HepG2 (cell line): ENCODE measurements around the gene LTA. TPM values are rescaled to one million over a fixed set of nuclear protein-coding genes. Genes with fewer than 3 reads are reported as not detected.

ENCODE experiments used
- ATAC-seq: fragments of 200-7000 bp; cut with Tn5 transposase; 3 replicates; pipeline ENCODE4 v1.9.1; 2020; ENCODE audit warnings: mild to moderate bottlenecking, moderate library complexity
- BruUV-seq: library from RNA; stranded (reverse); fragments of 400-500 nt; replicated peaks from 2 replicates; lab custom pipeline; 2021; lab: Mats Ljungman, UMichigan
- CTCF ChIA-PET: fragments of 300-600 bp; formaldehyde crosslinking; extraction: SDS; loops from one replicate; lab custom pipeline; 2021; ENCODE audit warnings: low total read pairs, inconsistent platforms, low intra/inter-chr PET ratio; lab: Yijun Ruan, JAX
- POLR2A ChIA-PET: fragments of 350-600 bp; sonication (Branson Sonifier 250); formaldehyde crosslinking; loops from one replicate; lab custom pipeline; 2020; ENCODE audit warnings: antibody characterized with exemption, inconsistent platforms; lab: Yijun Ruan, JAX
- DNase-seq: peaks from one replicate; pipeline ENCODE4 v3.0.0-alpha.2; 2015; ENCODE audit warnings: low spot score
- FAIRE-seq: peaks from 3 replicates; lab custom pipeline; 2011; peaks lifted over from hg19 to GRCh38; lab: Jason Lieb, UNC
- H2AFZ ChIP-seq: one replicate; pipeline ENCODE4 v1.6.1; 2011; ENCODE audit warnings: low read length, inconsistent platforms
- H3K27ac ChIP-seq: fragments of 300-600 bp; 3 replicates; pipeline ENCODE4 v1.8.0; 2011; ENCODE audit warnings: mixed run types, mild to moderate bottlenecking, mixed read lengths, low read length, inconsistent platforms; ENCODE audit not compliant: insufficient read depth; ENCODE audit errors: extremely low read length
- H3K27me3 ChIP-seq, 2 experiments: fragments of 200-600 bp in 1 of 2; 2 replicates in 1 of 2; 3 replicates in 1 of 2; pipeline versions ENCODE4 v1.6.0 to v1.8.0; 2011; ENCODE audit warnings: low read length in 2 of 2, mild to moderate bottlenecking in 2 of 2, moderate library complexity in 2 of 2, inconsistent platforms in 1 of 2; ENCODE audit not compliant: insufficient read depth in 2 of 2, control insufficient read depth in 1 of 2
- H3K36me3 ChIP-seq, 2 experiments: fragments of 200-600 bp in 1 of 2; replicated peaks in 1 of 2; 2 replicates in 1 of 2; 3 replicates in 1 of 2; pipeline versions ENCODE4 v1.5.1 to v1.8.0; 2011; ENCODE audit warnings: low read length in 2 of 2, inconsistent platforms in 1 of 2; ENCODE audit not compliant: insufficient read depth in 2 of 2, control insufficient read depth in 1 of 2
- H3K4me1 ChIP-seq: 2 replicates; pipeline ENCODE4 v1.5.1; 2012; ENCODE audit warnings: low read length, inconsistent platforms; ENCODE audit not compliant: insufficient read depth
- H3K4me2 ChIP-seq: 2 replicates; pipeline ENCODE4 v1.6.0; 2011; ENCODE audit warnings: low read depth, low read length, inconsistent platforms
- H3K4me3 ChIP-seq, 3 experiments: fragments of 200-600 bp in 1 of 3; sonication (generic), shearing (Covaris generic) in 1 of 3; replicated peaks in 1 of 3; 2 replicates each; pipeline ENCODE4 v1.5.1; 2011 to 2016; ENCODE audit warnings: low read length in 3 of 3, inconsistent platforms in 2 of 3, low read depth in 2 of 3, mild to moderate bottlenecking in 2 of 3, control low read depth in 1 of 3, mixed read lengths in 1 of 3; ENCODE audit not compliant: insufficient read depth in 1 of 3
- H3K79me2 ChIP-seq: one replicate; pipeline ENCODE4 v1.6.1; 2011; ENCODE audit warnings: low read length, inconsistent platforms; ENCODE audit not compliant: insufficient read depth
- H3K9ac ChIP-seq: 2 replicates; pipeline ENCODE4 v1.6.0; 2011; ENCODE audit warnings: mild to moderate bottlenecking, low read depth, low read length, inconsistent platforms; ENCODE audit not compliant: insufficient read depth
- H3K9me3 ChIP-seq: 2 replicates; pipeline ENCODE4 v1.5.1; 2012; ENCODE audit warnings: mild to moderate bottlenecking, low read length
- H4K20me1 ChIP-seq: 2 replicates; pipeline ENCODE4 v1.6.0; 2011; ENCODE audit warnings: inconsistent platforms, mild to moderate bottlenecking, low read length, moderate library complexity; ENCODE audit not compliant: insufficient read depth
- HNF1A ChIP-seq, 2 experiments: sonication (generic) in 1 of 2; formaldehyde crosslinking in 1 of 2; IDR thresholded peaks; 2 replicates each; pipeline versions ENCODE4 v1.4.0 to v1.6.1; 2016 to 2020; ENCODE audit warnings: borderline replicate concordance in 1 of 2, low read depth in 1 of 2, mild to moderate bottlenecking in 1 of 2, missing genetic modification reagents in 1 of 2
- KDM5B ChIP-seq: sonication (generic); formaldehyde crosslinking; IDR thresholded peaks from 2 replicates; pipeline ENCODE4 v1.4.0; 2020; ENCODE audit warnings: missing genetic modification reagents, mild to moderate bottlenecking, borderline replicate concordance
- MXD1 ChIP-seq: sonication (generic); formaldehyde crosslinking; IDR thresholded peaks from 2 replicates; pipeline ENCODE4 v1.4.0; 2020; ENCODE audit warnings: mild to moderate bottlenecking, missing genetic modification reagents
- RAD21 ChIP-seq: fragments of 450-650 bp; formaldehyde crosslinking; IDR thresholded peaks from 2 replicates; pipeline ENCODE4 v1.5.0; 2020; ENCODE audit warnings: mild to moderate bottlenecking
- SMC3 ChIP-seq: IDR thresholded peaks from 2 replicates; pipeline ENCODE4 v1.6.1; 2011; ENCODE audit warnings: low read length, improper control_type of control experiment
- SP5 ChIP-seq: IDR thresholded peaks from 2 replicates; pipeline ENCODE4 v1.6.1; 2016; ENCODE audit warnings: low read depth, borderline replicate concordance
- XRCC5 ChIP-seq: fragments of 200-400 bp; formaldehyde crosslinking; optimal IDR thresholded peaks from 2 replicates; pipeline ENCODE3; 2017; ENCODE audit warnings: mild to moderate bottlenecking, low read length
- ZMYM4 ChIP-seq: sonication (generic); formaldehyde crosslinking; IDR thresholded peaks from 2 replicates; pipeline ENCODE4 v1.8.1; 2023; ENCODE audit warnings: mild to moderate bottlenecking, missing genetic modification reagents
- ZNF275 ChIP-seq: sonication (generic); formaldehyde crosslinking; IDR thresholded peaks from 2 replicates; pipeline ENCODE4 v1.8.0; 2022; ENCODE audit warnings: missing genetic modification reagents, mild to moderate bottlenecking, inconsistent platforms, borderline replicate concordance
- ZNF549 ChIP-seq: sonication (generic); formaldehyde crosslinking; IDR thresholded peaks from 2 replicates; pipeline ENCODE4 v1.5.0; 2020; ENCODE audit warnings: missing genetic modification reagents
- ZNF563 ChIP-seq: sonication (generic); formaldehyde crosslinking; IDR thresholded peaks from 2 replicates; pipeline ENCODE4 v1.8.0; 2022; ENCODE audit warnings: mild to moderate bottlenecking, moderate library complexity, missing genetic modification reagents
- ZNF607 ChIP-seq: sonication (generic); formaldehyde crosslinking; IDR thresholded peaks from 2 replicates; pipeline ENCODE4 v1.5.1; 2020; ENCODE audit warnings: missing genetic modification reagents, mild to moderate bottlenecking, borderline replicate concordance
- ZNF75D ChIP-seq: sonication (generic); formaldehyde crosslinking; IDR thresholded peaks from 2 replicates; pipeline ENCODE4 v1.8.1; 2023; ENCODE audit warnings: missing genetic modification reagents, mild to moderate bottlenecking, borderline replicate concordance
- WGBS: methylation state at CpG from one replicate; pipeline ENCODE4 v1.1.6; 2017; ENCODE audit warnings: low lambda C conversion rate; 5-methylcytosine and 5-hydroxymethylcytosine counted together
- in situ Hi-C: cut with HindIII; loops from 2 replicates; pipeline ENCODE4 v1.10.0; 2017; ENCODE audit warnings: low pct_unique_long_range_greater_than_20kb; ENCODE audit not compliant: extremely low pct_ligation_motif_present
- intact Hi-C: fragments of 100-400 bp; cut with micrococcal nuclease; formaldehyde crosslinking; loops from one replicate; pipeline ENCODE4 v1.10.0; 2022; ENCODE audit not compliant: unreplicated experiment
- polyA plus RNA-seq, 8 experiments: library from polyadenylated mRNA; depleted of rRNA in 3 of 8; stranded (reverse) in 7 of 8; unstranded in 1 of 8; fragments of >200 nt; fragmentation: Illumina TruSeq in 4 of 8; extraction: Trizol in 4 of 8; gene quantifications; 2 replicates each; pipeline versions ENCODE4 v1.2.1 to v1.2.3, GENCODE V29; 2011 to 2016; ENCODE audit warnings: low read depth in 4 of 8, missing spikeins in 1 of 8, mixed read lengths in 1 of 8; ENCODE audit not compliant: insufficient read depth in 1 of 8
- total RNA-seq, 5 experiments: library from RNA; depleted of rRNA; stranded (reverse); fragments of >200 nt; fragmentation: Illumina TruSeq; extraction: Trizol; gene quantifications; 2 replicates each; pipeline ENCODE4 v1.2.3, GENCODE V29; 2016; ENCODE audit warnings: low read depth in 1 of 5
- TF ChIP-seq, protein P1 (sequence below): sonication (generic); formaldehyde crosslinking; IDR thresholded peaks from 2 replicates; pipeline ENCODE4 v1.5.0; 2020; ENCODE audit warnings: mild to moderate bottlenecking, missing genetic modification reagents, moderate library complexity
- TF ChIP-seq, protein P2 (sequence below): sonication (generic); formaldehyde crosslinking; IDR thresholded peaks from 2 replicates; pipeline ENCODE4 v1.4.0; 2020; ENCODE audit warnings: missing genetic modification reagents

Gene LTA
- total and polyA plus RNA-seq, 2 of the 13 experiments (the other 11 are each of a cell fraction or from before 2014, with no cell fraction given), result 0.09 TPM; not detected in 1

DNA sequence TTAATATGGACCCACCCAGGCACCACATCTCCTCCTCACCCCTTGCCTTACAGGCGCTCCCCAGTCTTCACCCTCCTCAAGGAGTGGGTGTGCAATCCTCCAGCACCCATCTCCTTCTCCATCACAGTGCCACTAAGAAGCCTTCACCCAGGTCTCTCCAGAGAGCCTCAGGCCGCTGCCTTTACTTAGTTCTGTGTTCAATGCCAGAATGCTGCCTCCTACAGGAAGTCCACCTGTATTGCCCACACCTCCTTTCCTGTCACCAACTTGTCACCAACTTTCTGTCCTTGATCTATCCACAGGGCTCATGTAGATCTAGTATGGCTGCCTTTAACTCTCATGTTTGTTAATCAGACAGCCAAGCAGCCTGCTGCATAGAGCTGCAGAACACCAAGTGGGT is 13.4 kb downstream of the LTA start:
- BruUV-seq, result no TSS peak
- FAIRE-seq (peak; percentile 60), ATAC-seq (no peak), DNase-seq (peak; percentile 50)
- peaks cover 11 to 56% of the 10 kb centered on the region in 2 experiments for H3K27me3 ChIP-seq
- H3K27ac ChIP-seq, result no peak overlapping the region
- ChIA-PET CTCF (no interaction called here), POLR2A (no interaction called here)
- 38% methylated on average over 2 of the region's 2 CpGs for WGBS
- in situ Hi-C loops, result loop anchor here (5.0 kb wide), 1 partner anchor 93 kb away; no protein-coding TSS in a partner anchor
- H3K4me3 ChIP-seq, result no peak overlapping the region
- peaks cover 20% of the 10 kb centered on the region for H3K4me1 ChIP-seq
- intact Hi-C loops, result loop anchor here (5.0 kb wide), 1 partner anchor 1138 kb away; no protein-coding TSS in a partner anchor
- no peaks in the 10 kb centered on the region for H4K20me1 ChIP-seq
- no peak overlapping the region for H3K9ac ChIP-seq
- no peaks in the 10 kb centered on the region for H3K9me3 ChIP-seq
- H3K79me2 ChIP-seq, result no peaks in the 10 kb centered on the region
- no peak overlapping the region for H3K4me2 ChIP-seq
- no peaks in the 10 kb centered on the region for H3K36me3 ChIP-seq
- no peak overlapping the region for H2AFZ ChIP-seq
- TF ChIP-seq SP5 (CRISPR knock-in tag) (no peak), HNF1A (IDR thresholded peaks at IDR 0.05; ENCODE audit: low read depth) (no peak), HNF1A (CRISPR knock-in tag; IDR thresholded peaks at IDR 0.05; ENCODE audit: borderline replicate concordance) (no peak), MXD1 (CRISPR knock-in tag) (no peak), RAD21 (CRISPR knock-in tag) (peak; percentile 23; the same call in 1 of the 2 replicates), KDM5B (CRISPR knock-in tag) (no peak), ZNF607 (no peak), ZNF75D (CRISPR knock-in tag) (0 out of 2 replicates have a peak, but pooled peaks have one; percentile 39), XRCC5 (peak; percentile 42), ZNF549 (CRISPR knock-in tag) (no peak), ZNF563 (CRISPR knock-in tag) (no peak), ZMYM4 (CRISPR knock-in tag) (no peak), SMC3 (peak; percentile 15; the same call in 1 of the 2 replicates), ZNF275 (CRISPR knock-in tag) (no peak)
- TF ChIP-seq, protein P1, sequence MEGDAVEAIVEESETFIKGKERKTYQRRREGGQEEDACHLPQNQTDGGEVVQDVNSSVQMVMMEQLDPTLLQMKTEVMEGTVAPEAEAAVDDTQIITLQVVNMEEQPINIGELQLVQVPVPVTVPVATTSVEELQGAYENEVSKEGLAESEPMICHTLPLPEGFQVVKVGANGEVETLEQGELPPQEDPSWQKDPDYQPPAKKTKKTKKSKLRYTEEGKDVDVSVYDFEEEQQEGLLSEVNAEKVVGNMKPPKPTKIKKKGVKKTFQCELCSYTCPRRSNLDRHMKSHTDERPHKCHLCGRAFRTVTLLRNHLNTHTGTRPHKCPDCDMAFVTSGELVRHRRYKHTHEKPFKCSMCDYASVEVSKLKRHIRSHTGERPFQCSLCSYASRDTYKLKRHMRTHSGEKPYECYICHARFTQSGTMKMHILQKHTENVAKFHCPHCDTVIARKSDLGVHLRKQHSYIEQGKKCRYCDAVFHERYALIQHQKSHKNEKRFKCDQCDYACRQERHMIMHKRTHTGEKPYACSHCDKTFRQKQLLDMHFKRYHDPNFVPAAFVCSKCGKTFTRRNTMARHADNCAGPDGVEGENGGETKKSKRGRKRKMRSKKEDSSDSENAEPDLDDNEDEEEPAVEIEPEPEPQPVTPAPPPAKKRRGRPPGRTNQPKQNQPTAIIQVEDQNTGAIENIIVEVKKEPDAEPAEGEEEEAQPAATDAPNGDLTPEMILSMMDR (CRISPR knock-in tag), result peak; percentile 69
- TF ChIP-seq, protein P2, sequence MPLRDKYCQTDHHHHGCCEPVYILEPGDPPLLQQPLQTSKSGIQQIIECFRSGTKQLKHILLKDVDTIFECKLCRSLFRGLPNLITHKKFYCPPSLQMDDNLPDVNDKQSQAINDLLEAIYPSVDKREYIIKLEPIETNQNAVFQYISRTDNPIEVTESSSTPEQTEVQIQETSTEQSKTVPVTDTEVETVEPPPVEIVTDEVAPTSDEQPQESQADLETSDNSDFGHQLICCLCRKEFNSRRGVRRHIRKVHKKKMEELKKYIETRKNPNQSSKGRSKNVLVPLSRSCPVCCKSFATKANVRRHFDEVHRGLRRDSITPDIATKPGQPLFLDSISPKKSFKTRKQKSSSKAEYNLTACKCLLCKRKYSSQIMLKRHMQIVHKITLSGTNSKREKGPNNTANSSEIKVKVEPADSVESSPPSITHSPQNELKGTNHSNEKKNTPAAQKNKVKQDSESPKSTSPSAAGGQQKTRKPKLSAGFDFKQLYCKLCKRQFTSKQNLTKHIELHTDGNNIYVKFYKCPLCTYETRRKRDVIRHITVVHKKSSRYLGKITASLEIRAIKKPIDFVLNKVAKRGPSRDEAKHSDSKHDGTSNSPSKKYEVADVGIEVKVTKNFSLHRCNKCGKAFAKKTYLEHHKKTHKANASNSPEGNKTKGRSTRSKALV, result no peak
